ENCODE results near the gene MROH2A.

MROH2A gene

DNA sequence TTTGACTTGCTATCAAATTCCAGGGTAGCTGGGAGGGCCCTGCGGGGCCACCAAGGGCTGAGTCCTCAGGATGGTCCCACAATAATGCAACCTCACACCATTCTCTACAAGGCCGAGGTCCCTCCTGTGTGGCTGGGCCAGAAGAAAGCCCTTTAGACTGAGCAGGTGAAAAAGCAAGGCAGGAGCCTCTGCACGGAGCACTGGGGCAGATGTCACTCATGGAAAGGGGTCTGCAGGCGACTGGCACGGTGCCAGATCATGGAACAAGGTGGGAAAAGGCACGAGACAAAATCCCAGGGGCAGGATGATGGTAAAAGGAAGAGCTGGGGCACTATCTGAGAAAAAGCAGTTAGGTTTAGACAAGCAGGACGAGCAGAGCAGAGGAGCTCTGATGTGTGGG lies 60.1 kb downstream of the MROH2A start:
- no peak for DNase-seq

DNA sequence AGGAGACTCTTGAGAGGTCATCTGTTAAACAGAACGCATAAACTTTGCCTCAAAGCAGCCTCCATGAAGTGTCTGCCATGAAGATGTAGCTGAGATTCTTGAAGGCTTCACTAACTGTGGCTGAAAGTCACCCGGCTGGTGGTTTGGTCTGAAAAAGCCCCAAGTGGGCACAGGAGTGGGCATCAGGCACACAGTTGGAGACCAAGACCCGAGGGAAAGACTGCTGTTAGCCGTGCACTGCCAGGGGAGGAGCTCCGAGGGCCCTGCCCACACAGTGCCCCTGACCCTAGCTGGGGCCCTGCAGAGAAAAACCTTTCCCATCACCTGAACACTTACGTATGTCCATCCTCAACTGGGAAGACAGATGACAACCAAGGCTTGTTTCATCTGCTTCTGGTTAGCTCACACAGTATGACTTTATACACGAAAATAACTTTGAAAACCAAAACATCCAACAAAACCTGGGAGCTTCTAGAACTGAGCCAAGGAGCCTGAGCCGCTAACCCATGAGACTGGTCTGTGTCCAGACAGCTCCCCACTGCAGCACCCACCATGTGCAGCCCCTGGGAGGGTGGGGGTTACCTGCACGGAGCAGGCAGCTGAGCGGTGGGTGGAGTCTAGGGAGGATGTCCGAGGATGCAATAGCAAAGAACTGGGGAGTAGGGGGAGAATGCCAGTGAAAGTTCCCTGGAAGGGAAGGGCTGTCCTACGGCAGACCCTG lies 60.8 kb downstream of the MROH2A start:
- no peak for DNase-seq

DNA sequence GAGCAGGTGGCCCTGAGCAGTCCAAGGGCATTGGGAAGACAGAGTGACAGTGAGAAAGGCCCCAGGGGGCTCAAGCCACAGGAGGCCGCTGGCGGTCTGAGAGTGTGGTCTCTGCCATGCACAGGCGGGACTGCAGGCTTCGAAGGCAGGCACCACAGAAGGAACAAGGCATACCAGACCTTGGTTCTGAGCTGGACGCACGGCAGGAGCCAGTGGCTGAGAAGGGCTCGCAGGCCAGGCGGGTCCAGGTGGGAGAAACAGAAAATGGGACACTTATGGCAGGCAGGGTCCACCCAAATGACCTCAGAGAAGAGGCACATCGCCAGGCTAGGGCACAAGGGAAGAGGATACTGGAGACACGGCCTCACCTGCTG lies 61.3 kb downstream of the MROH2A start:
- no peak for DNase-seq

DNA sequence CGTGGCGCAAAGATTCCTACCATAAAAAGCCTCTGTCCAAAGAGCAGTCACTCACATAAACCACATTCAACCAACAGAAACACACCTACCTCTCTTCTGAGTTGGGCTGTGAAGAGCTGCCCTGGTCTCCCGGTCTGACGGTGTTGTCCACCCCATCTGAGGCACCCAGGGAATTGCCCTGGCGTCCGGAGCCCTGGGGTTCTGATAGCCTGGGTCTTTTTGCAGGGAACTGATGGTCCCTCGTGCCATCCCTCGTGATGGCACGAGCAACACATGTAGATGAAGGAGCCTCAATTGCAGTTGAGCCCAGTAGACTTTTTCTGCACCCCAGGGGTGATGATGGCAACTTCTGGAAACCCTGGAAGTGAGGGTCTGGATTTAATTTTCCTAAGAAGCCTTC lies 62.4 kb downstream of the MROH2A start:
- DNase-seq, result no peak

- no peak for DNase-seq
Observed at GRCh38 chr2:233841183-233841582, 63.1 kb downstream of the MROH2A start.

DNA sequence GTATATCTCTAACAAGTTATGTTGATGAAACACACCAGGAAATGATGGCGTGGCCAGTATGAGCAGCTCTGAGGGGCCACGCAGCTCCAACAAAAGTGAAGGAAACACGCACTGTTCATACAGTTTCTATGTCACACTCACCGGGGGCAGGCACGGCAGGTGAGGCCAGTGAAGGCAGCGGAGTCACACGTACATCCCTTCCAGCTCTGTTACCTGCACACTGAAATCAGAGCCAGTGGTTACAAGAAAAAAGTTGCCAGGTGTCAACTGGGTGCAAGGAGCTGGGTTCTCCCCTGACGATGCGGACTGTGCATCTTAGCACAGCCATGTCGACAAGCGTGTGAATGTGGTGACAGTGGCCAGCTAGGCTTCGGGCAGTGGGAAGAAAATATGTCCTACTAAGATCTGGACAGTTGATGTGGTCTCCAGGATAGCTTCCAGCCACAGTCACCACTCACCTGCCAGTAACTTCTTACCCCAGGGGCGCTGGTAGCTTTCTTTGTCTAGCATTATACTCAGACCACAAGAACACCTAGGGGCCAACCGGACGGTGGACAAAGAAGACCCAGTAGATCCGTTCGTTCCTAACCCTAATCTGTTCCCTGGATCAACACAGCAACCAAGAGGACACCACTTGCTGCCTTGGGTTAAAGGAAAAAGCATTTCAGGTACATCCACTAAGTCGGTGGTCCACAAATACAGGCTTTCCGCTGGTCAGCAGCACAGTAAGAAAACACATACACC lies 66.1 kb downstream of the MROH2A start:
- DNase-seq, result no peak

- DNase-seq, result no peak
Observed at GRCh38 chr2:233844836-233845235, 66.7 kb downstream of the MROH2A start.

GRCh38 chr2:233845301-233846060 lies 67.4 kb downstream of the MROH2A start:
- DNase-seq, result no peak

GRCh38 chr2:233846387-233847247 lies 68.5 kb downstream of the MROH2A start:
- no peak for DNase-seq

GRCh38 chr2:233847248-233847898 lies 69.2 kb downstream of the MROH2A start:
- DNase-seq, result no peak

- no peak for DNase-seq
Observed at GRCh38 chr2:233848276-233848675, 70.1 kb downstream of the MROH2A start.

DNA sequence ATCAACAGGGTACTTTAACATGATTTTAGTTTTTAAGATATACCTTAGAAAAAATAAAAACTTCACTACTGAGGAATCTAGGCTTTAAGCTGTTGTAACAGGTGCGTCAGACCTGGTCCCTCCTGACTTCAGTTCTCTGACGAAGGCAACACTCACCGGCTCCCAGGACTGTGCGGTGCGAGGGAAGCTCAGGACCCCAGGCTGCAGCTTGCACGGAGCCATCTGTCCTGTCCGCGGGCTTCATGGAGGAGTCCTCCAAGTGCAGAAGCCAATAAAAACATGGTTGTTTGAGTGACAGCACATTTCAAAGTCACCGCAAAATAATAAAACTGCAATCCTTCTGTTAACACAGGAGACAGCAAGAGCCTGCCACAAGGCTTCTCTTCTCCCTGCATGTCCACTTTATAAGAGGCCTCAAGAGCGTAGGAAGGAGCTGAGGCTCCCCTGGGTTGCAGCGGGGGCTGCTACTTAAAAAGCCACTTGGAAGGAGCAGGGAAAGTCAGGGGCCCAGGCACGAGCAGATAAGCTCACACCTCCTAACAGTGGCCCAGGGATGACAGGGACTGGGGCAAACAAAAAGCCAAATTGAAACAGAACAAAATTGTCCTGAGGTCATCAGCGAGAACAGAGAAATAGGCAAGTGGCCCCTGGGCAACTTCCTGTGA lies 71.6 kb downstream of the MROH2A start:
- no peak for DNase-seq

DNA sequence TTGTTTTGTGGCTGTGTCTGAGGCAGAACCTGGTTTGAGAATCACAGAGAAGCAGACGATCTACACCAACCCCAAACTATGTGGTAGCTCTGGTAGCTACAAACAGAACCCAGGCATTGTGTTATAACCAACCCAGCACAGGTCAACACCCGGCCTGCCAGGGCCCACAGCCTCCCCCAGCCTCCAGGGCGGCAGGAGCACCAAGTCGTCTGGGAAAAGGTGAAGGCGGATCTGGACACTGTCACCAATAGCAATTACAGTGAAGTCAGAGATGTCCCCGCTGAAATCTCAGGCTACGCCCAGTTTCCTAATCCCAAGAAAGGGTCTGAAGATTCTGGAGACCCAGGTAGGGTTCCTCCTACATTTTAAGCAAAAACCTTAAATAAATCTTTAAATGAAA lies 72.6 kb downstream of the MROH2A start:
- DNase-seq, result no peak

DNA sequence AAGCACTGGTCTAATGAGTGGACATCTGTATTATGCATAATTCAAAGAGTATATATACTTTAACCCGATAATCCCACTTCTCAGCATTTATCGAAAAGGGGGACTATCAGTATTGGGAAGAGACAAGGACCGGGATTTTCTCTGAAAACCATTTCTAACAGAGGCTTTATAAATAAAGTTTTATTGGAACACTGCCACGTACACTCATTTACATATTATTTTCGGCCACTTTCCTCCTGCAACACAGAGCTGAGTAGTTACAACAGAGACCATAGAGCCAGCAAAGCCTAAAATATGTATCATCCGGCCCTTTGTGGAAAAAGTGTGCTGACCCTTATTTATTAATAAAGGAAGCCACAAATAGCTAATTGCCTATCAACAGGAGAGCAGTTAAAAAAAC lies 73.0 kb downstream of the MROH2A start:
- no peak for DNase-seq

- no peak for DNase-seq
Observed at GRCh38 chr2:233852056-233852455, 73.9 kb downstream of the MROH2A start.

GRCh38 chr2:233853353-233853752 lies 75.2 kb downstream of the MROH2A start:
- no peak for DNase-seq

DNA sequence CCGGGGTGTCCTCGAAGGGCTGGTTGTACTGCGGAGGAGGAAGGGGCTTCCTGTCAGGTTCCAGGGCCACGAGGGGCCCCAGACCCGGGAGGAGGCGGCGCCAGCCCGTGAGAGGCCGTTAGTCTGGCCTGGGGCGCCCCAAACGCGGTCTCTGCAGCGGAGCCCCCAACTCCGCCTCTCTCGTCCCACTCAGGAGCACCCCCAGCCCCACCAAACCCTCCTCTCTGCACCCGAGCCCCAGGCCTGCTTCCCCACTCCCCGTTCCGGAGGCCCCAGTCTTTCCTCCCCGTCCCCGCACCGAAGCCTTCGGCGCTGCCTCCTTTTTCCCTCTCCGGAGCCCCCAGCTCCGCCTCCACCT lies 75.7 kb downstream of the MROH2A start:
- no peak for DNase-seq

- DNase-seq, result peak; percentile 94
Observed at GRCh38 chr2:233854241-233854981, 76.3 kb downstream of the MROH2A start, which contains the start of gene HJURP. TSS of gene HJURP (minus strand) at chr2:233854535. CDS start at chr2:233854500, 35 bp downstream.

GRCh38 chr2:233855345-233855744 lies 77.2 kb downstream of the MROH2A start:
- DNase-seq, result no peak

- no peak for DNase-seq
Observed at GRCh38 chr2:233856184-233856583, 78.1 kb downstream of the MROH2A start.

Measured in NCI-H526 treated with DMSO at 0.1 percent for 48 hours (cell line).